OCI-LY7 (cell line): ENCODE measurements around the gene CTNND2.

Source experiments
- EZH2phosphoT487 ChIP-seq: fragments of 200-600 bp; sonication (generic); IDR thresholded peaks from 2 replicates; pipeline ENCODE4 v1.6.1; 2018; ENCODE audit warnings: low read depth, borderline replicate concordance, mild to moderate bottlenecking, mixed run types, antibody characterized with exemption, low read length, moderate library complexity, mixed read lengths
- TF ChIP-seq, protein P1 (sequence below): fragments of 200-600 bp; sonication (generic); conservative IDR thresholded peaks from 2 replicates; pipeline ENCODE4 v1.5.1; 2014; ENCODE audit warnings: mild to moderate bottlenecking, antibody characterized with exemption, low read length, moderate library complexity, mixed read lengths

DNA sequence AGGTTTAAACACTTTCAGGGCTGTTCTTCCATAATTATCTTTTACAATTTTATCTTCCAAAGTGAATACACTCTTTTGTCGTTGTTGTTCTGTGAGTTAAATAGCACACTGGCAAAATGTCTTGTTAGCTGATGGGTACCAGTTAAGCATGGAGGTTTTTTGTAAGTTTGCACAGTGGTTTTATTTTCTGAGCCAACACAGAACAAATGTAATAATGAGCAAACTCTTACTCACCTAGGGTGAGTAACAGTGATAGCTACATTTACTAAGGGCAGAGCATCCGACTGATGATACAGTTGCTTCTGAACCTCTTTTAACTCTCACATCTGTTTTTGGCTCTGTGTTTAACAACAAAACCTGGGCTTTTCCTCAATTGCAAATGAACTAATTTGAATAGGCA is 103.2 kb downstream of the CTNND2 start:
- TF ChIP-seq, protein P1, sequence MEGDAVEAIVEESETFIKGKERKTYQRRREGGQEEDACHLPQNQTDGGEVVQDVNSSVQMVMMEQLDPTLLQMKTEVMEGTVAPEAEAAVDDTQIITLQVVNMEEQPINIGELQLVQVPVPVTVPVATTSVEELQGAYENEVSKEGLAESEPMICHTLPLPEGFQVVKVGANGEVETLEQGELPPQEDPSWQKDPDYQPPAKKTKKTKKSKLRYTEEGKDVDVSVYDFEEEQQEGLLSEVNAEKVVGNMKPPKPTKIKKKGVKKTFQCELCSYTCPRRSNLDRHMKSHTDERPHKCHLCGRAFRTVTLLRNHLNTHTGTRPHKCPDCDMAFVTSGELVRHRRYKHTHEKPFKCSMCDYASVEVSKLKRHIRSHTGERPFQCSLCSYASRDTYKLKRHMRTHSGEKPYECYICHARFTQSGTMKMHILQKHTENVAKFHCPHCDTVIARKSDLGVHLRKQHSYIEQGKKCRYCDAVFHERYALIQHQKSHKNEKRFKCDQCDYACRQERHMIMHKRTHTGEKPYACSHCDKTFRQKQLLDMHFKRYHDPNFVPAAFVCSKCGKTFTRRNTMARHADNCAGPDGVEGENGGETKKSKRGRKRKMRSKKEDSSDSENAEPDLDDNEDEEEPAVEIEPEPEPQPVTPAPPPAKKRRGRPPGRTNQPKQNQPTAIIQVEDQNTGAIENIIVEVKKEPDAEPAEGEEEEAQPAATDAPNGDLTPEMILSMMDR, result no peak
- no peak for TF ChIP-seq EZH2phosphoT487
